GM12873 (cell line): ENCODE measurements around the gene PRCC.

Source experiments
- CTCF ChIP-seq: IDR thresholded peaks from 2 replicates; pipeline ENCODE4 v1.5.1; 2012; ENCODE audit warnings: low read depth, mild to moderate bottlenecking, moderate library complexity, low read length, control low read depth; ENCODE audit not compliant: insufficient read depth; ENCODE audit errors: missing control alignments

PRCC gene

GRCh38 chr1:156786640-156787039 is 19.3 kb downstream of the PRCC start:
- no peak for TF ChIP-seq CTCF

GRCh38 chr1:156788136-156788535 is 20.8 kb downstream of the PRCC start:
- no peak for TF ChIP-seq CTCF

GRCh38 chr1:156789621-156790318 is 22.4 kb downstream of the PRCC start:
- TF ChIP-seq CTCF: no peak

- TF ChIP-seq CTCF: no peak
These were observed 27.4 kb downstream of the PRCC start for GRCh38 chr1:156794506-156795373.

- no peak for TF ChIP-seq CTCF
These were observed 28.0 kb downstream of the PRCC start for GRCh38 chr1:156795374-156795733.

- no peak for TF ChIP-seq CTCF
These were observed 28.5 kb downstream of the PRCC start for GRCh38 chr1:156795787-156796186.

GRCh38 chr1:156796340-156797097 is 29.2 kb downstream of the PRCC start:
- TF ChIP-seq CTCF: no peak
